A673 (cell line): Measurements from ENCODE around the gene DNAAF8.

Experiments
- CTCF ChIP-seq: fragments of 300-800, 200-600 bp; sonication (generic); conservative IDR thresholded peaks from 2 replicates; pipeline ENCODE4 v1.5.1; 2017; ENCODE audit warnings: low read depth, mild to moderate bottlenecking, antibody characterized with exemption, low read length, moderate library complexity, mixed read lengths
- EZH2 ChIP-seq: fragments of 200-600 bp; sonication (generic); IDR thresholded peaks from 2 replicates; pipeline ENCODE4 v1.6.1; 2017; ENCODE audit warnings: borderline replicate concordance, low read depth, mild to moderate bottlenecking, mixed read lengths, antibody characterized with exemption, low read length; ENCODE audit not compliant: poor library complexity, severe bottlenecking

- TF ChIP-seq EZH2: no peak
- TF ChIP-seq CTCF: no peak
Measured at GRCh38 chr16:4704491-4704890, 29.8 kb upstream of the DNAAF8 start.
